Measurements from ENCODE around the gene IFT20. TPM values are rescaled to one million over a fixed set of nuclear protein-coding genes. Genes with fewer than 3 reads are reported as not detected.

Gene IFT20
- total and polyA plus RNA-seq, 2 of the 13 experiments (the other 11 are each of a cell fraction or from before 2014, with no cell fraction given): 28.0 to 37.8 TPM

- TF ChIP-seq TIGD3 (CRISPR knock-in tag; IDR thresholded peaks at IDR 0.05; ENCODE audit: borderline replicate concordance) (no peak), TFDP2 (CRISPR knock-in tag; IDR thresholded peaks at IDR 0.05) (peak; percentile 29; the same call in 1 of the 2 replicates), MED1 (CRISPR knock-in tag; IDR thresholded peaks at IDR 0.05) (peak; percentile 94), ATF6 (CRISPR knock-in tag; conservative IDR thresholded peaks at IDR 0.05) (0 out of 2 replicates have a peak, but pooled peaks have one; percentile 41), JUN (CRISPR knock-in tag; IDR thresholded peaks at IDR 0.05) (peak; percentile 87), MAF1 (CRISPR knock-in tag; IDR thresholded peaks at IDR 0.05; ENCODE audit: borderline replicate concordance) (peak; percentile 74; the same call in 1 of the 2 replicates), CSRNP1 (CRISPR knock-in tag; IDR thresholded peaks at IDR 0.05) (peak; percentile 10; the same call in 1 of the 2 replicates), FOXA3 (CRISPR knock-in tag; IDR thresholded peaks at IDR 0.05) (peak; percentile 78), FOXP4 (CRISPR knock-in tag; IDR thresholded peaks at IDR 0.05) (peak; percentile 89), ZBTB7B (CRISPR knock-in tag; IDR thresholded peaks at IDR 0.05) (peak; percentile 90), DMAP1 (CRISPR knock-in tag; IDR thresholded peaks at IDR 0.05) (peak; percentile 53; the same call in 1 of the 2 replicates), TMF1 (CRISPR knock-in tag; IDR thresholded peaks at IDR 0.05; ENCODE audit: low read depth) (peak; percentile 11; the same call in 1 of the 2 replicates), NR1H2 (CRISPR knock-in tag; IDR thresholded peaks at IDR 0.05; ENCODE audit: borderline replicate concordance, low read depth) (0 out of 2 replicates have a peak, but pooled peaks have one; percentile 34), KLF11 (CRISPR knock-in tag; IDR thresholded peaks at IDR 0.05) (no peak), KLF15 (CRISPR knock-in tag; IDR thresholded peaks at IDR 0.05; ENCODE audit: borderline replicate concordance) (no peak), TGIF2 (CRISPR knock-in tag; IDR thresholded peaks at IDR 0.05) (peak; percentile 34; the same call in 1 of the 2 replicates), HOXA9 (CRISPR knock-in tag; IDR thresholded peaks at IDR 0.05; ENCODE audit: borderline replicate concordance) (no peak), NCOR1 (IDR thresholded peaks at IDR 0.05; ENCODE audit: borderline replicate concordance, low read length) (peak; percentile 97; the same call in 1 of the 2 replicates), PHF5A (CRISPR knock-in tag; IDR thresholded peaks at IDR 0.05; ENCODE audit: low read depth, unreplicated experiment) (peak; percentile 68)
- TF ChIP-seq, protein P1, sequence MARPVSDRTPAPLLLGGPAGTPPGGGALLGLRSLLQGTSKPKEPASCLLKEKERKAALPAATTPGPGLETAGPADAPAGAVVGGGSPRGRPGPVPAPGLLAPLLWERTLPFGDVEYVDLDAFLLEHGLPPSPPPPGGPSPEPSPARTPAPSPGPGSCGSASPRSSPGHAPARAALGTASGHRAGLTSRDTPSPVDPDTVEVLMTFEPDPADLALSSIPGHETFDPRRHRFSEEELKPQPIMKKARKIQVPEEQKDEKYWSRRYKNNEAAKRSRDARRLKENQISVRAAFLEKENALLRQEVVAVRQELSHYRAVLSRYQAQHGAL (CRISPR knock-in tag; IDR thresholded peaks at IDR 0.05; ENCODE audit: not compliant biosample characterization): no peak
Measured at GRCh38 chr17:28370035-28370743, 34.9 kb upstream of the IFT20 start, which contains the start of gene VTN (continued).

Data from HepG2 (cell line).